GM13977 (cell line): ENCODE results near the gene TXNRD1.

Source experiments
- DNase-seq: peaks from one replicate; pipeline ENCODE4 v3.0.0; 2012; ENCODE audit warnings: low spot score
- in situ Hi-C: fragments of 300-500 bp; cut with MboI; formaldehyde crosslinking; loops from one replicate; pipeline ENCODE4 v1.12.0; 2022; ENCODE audit warnings: low sequenced_read_pairs, low pct_unique_long_range_greater_than_20kb, mixed read lengths, inconsistent platforms; ENCODE audit not compliant: unreplicated experiment
- TF ChIP-seq, protein P1 (sequence below): IDR thresholded peaks from 2 replicates; pipeline ENCODE4 v1.5.1; 2012; ENCODE audit warnings: mild to moderate bottlenecking, control low read depth; ENCODE audit not compliant: insufficient read depth; ENCODE audit errors: extremely low read depth, missing control alignments

TXNRD1 gene

DNA sequence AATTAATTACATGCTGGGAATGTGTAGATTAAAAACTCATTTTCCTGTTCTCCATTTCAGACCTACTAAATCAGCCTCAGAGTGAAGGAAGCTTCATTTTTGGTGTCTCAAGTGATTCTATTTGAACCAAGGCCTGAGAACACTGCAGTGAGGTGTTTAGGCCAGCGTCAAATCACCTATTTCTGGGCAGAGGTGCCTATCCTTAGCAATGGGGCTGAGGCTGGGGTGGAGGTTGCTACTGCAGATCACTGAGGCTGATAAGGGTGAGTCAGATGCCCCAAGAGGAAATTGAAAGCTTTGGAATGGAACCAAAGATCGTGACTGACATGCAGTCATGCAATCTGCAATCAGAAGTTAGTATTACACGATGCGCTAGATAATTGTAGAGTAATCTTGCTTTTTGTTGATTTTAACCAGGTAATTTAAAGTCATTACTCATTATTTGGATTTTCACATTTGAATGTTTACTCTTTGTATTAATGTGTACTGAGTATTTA lies 4.4 kb downstream of the TXNRD1 start:
- in situ Hi-C loops = loop anchor here (25.0 kb wide), 1 partner anchor 642 kb away; no protein-coding TSS in a partner anchor
- DNase-seq = no peak
- TF ChIP-seq, protein P1, sequence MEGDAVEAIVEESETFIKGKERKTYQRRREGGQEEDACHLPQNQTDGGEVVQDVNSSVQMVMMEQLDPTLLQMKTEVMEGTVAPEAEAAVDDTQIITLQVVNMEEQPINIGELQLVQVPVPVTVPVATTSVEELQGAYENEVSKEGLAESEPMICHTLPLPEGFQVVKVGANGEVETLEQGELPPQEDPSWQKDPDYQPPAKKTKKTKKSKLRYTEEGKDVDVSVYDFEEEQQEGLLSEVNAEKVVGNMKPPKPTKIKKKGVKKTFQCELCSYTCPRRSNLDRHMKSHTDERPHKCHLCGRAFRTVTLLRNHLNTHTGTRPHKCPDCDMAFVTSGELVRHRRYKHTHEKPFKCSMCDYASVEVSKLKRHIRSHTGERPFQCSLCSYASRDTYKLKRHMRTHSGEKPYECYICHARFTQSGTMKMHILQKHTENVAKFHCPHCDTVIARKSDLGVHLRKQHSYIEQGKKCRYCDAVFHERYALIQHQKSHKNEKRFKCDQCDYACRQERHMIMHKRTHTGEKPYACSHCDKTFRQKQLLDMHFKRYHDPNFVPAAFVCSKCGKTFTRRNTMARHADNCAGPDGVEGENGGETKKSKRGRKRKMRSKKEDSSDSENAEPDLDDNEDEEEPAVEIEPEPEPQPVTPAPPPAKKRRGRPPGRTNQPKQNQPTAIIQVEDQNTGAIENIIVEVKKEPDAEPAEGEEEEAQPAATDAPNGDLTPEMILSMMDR = no peak

DNA sequence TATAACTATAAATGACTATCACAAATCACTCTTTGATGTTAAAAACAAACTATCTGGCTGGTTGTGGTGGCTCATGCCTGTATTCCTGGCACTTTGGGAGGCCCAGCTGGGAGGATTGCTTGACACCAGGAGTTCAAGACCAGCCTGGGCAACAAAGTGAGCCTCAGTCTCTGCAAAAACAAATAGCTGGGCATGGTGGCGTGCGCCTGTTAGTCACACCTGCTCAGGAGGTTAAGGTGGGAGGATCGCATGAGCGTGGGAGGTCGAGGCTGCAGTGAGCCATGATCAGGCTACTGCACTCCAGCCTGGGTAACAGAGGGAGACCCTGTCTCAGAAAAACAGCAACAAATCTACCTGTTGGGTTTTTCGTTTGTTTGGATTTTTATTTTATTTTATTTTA lies 5.4 kb downstream of the TXNRD1 start:
- TF ChIP-seq, protein P1 = no peak
- in situ Hi-C loops = loop anchor here (25.0 kb wide), 1 partner anchor 641 kb away; no protein-coding TSS in a partner anchor
- DNase-seq = no peak

DNA sequence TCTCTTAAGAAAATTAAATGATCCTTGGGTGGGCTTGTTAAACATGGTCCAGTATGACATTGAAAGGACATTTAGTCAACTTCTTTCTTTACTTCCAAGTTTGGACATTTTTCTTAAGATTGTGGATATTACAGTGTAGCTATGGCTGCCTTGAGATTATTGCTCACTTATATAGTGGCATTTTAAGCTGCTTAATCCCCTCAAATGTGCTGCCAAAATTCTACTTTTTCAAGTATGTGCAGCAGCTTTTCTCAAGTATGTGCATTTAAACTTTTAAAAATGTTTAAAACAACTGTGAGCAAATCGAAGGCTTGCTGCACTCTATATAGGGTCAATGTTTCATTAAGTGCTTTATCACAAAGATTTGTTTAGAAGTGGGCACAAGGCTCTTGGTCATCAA lies 7.4 kb downstream of the TXNRD1 start:
- TF ChIP-seq, protein P1 = no peak
- in situ Hi-C loops = loop anchor here (25.0 kb wide), 1 partner anchor 639 kb away; no protein-coding TSS in a partner anchor
- no peak for DNase-seq

DNA sequence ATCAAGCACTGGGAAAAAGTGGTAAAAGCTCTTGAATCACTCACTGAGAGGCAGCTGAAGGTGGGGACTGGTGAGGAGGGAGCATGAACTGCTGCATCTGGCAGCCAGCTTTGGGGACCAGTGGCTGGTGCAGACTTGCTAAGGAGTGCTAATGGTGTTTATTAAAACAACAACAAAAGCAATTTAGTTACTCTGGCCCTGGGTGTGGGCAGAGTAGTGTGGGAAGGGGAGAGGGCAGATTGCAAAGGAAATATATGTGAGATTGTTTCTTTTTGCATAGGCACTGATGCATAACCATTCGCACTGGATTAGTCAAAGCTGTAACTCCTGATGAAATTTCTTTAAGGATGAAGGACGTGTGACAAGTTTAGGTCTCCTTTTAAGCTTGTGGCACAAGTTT lies 8.1 kb downstream of the TXNRD1 start:
- DNase-seq = no peak
- TF ChIP-seq, protein P1 = no peak
- in situ Hi-C loops = loop anchor here (25.0 kb wide), 1 partner anchor 639 kb away; no protein-coding TSS in a partner anchor

DNA sequence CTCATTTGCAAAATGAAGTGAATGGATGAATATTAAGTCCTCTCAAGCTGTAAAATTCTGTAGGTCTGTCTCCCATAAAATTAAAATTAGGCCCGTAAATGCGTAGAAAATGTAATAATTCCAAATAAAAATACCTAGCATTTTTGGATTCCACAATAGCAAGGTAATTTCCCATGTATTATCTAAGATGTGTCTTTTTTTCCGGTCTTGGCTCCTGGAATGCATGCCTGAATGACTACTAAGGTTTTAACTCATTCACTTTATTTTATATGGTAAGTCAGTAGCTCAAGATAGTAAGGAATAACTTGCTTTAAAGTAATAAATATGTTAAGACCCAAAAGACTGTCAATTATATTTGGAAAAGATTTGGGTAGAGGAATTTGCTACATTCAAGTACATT lies 11.1 kb downstream of the TXNRD1 start:
- TF ChIP-seq, protein P1 = no peak
- no peak for DNase-seq
- in situ Hi-C loops = no loop called here

DNA sequence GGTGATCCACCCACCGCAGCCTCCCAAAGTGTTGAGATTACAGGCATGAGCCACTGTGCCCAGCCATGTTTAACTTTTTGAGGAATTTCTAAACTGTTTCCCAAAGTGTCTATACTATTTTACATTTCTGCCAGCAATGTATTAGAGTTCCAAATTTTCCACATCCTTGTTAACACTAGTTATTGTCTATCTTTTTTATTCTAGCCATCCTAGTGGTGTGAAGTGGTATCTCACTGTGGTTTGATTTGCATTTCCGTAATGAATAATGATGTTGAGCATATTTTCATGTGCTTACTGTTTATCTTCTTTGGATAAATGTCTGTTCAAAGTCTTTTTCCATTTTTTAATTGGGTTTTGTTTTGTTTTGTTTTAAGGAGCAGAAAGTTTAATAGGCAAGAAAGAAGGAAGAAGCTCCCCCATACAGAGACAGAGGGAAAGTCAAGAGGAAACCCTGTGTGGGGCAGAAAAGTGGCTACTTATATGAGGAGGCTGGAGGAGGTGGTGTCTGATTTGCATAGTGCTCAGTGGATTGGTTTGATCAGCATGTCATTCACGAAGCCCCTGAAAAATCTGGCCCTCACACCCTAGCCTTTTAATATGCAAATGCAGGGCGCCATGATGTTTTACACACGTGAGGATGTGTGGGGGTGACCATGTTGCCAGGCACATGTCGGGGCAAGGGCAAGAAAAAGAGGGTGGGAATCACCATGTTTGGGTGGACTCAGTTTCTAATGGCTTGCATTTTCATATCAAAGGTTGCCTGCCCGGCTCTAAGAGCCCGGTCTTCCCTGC lies 14.9 kb downstream of the TXNRD1 start:
- TF ChIP-seq, protein P1 = no peak
- DNase-seq = no peak
- in situ Hi-C loops = no loop called here
